ENCODE measurements around the gene COL6A2.
A peak's percentile ranks its signal among the peaks of the same experiment; 100 is the strongest.
"Not testable (repeated sequence)": the region's sequence is repeated elsewhere in the genome, so short reads cannot be mapped to it uniquely, and the experiment has no call there.

COL6A2 gene

GRCh38 chr21:46054451-46054881, 43.4 kb upstream of the COL6A2 start:
- no peaks in the 10 kb centered on the region for H3K27me3 ChIP-seq (ENCODE audit: control insufficient read depth in 2 of 2, insufficient read depth in 2 of 2, low read length in 2 of 2)
- no peak overlapping the region for H3K9ac ChIP-seq (ENCODE audit: low read depth in 1 of 2, low read length in 2 of 2)
- no peaks in the 10 kb centered on the region for H3K9me3 ChIP-seq (ENCODE audit: control insufficient read depth in 2 of 2, low read length in 2 of 2)
- peaks cover 0 to 11% of the 10 kb centered on the region in 2 donors for H3K4me1 ChIP-seq (ENCODE audit: control insufficient read depth in 2 of 2, insufficient read depth in 2 of 2, low read length in 2 of 2)
- H3K36me3 ChIP-seq (ENCODE audit: control insufficient read depth in 2 of 2, insufficient read depth in 2 of 2, low read length in 2 of 2) = no peaks in the 10 kb centered on the region
- peak overlapping the region in 1 of 2 donors; percentile 84 for H3K27ac ChIP-seq (ENCODE audit: low read depth in 2 of 2, low read length in 2 of 2)
- no peak overlapping the region for H3K4me3 ChIP-seq (ENCODE audit: low read length in 2 of 2)

GRCh38 chr21:46055863-46056281, 42.0 kb upstream of the COL6A2 start:
- H3K9ac ChIP-seq (ENCODE audit: low read depth in 1 of 2, low read length in 2 of 2) = peak overlapping the region; percentile 41 to 53
- H3K27me3 ChIP-seq (ENCODE audit: control insufficient read depth in 2 of 2, insufficient read depth in 2 of 2, low read length in 2 of 2) = no peaks in the 10 kb centered on the region
- no peaks in the 10 kb centered on the region for H3K9me3 ChIP-seq (ENCODE audit: control insufficient read depth in 2 of 2, low read length in 2 of 2)
- H3K36me3 ChIP-seq (ENCODE audit: control insufficient read depth in 2 of 2, insufficient read depth in 2 of 2, low read length in 2 of 2) = no peaks in the 10 kb centered on the region
- no peak overlapping the region for H3K4me3 ChIP-seq (ENCODE audit: low read length in 2 of 2)
- H3K4me1 ChIP-seq (ENCODE audit: control insufficient read depth in 2 of 2, insufficient read depth in 2 of 2, low read length in 2 of 2) = peaks cover 0 to 4% of the 10 kb centered on the region in 2 donors
- H3K27ac ChIP-seq (ENCODE audit: low read depth in 2 of 2, low read length in 2 of 2) = peak overlapping the region; percentile 76 to 84

GRCh38 chr21:46056450-46056903, 41.4 kb upstream of the COL6A2 start:
- H3K4me3 ChIP-seq (ENCODE audit: low read length in 2 of 2) = no peak overlapping the region
- no peaks in the 10 kb centered on the region for H3K27me3 ChIP-seq (ENCODE audit: control insufficient read depth in 2 of 2, insufficient read depth in 2 of 2, low read length in 2 of 2)
- H3K9ac ChIP-seq (ENCODE audit: low read depth in 1 of 2, low read length in 2 of 2) = peak overlapping the region; percentile 41 to 53
- H3K27ac ChIP-seq (ENCODE audit: low read depth in 2 of 2, low read length in 2 of 2) = peak overlapping the region; percentile 76 to 88
- no peaks in the 10 kb centered on the region for H3K9me3 ChIP-seq (ENCODE audit: control insufficient read depth in 2 of 2, low read length in 2 of 2)
- no peaks in the 10 kb centered on the region for H3K36me3 ChIP-seq (ENCODE audit: control insufficient read depth in 2 of 2, insufficient read depth in 2 of 2, low read length in 2 of 2)
- peaks cover 0 to 4% of the 10 kb centered on the region in 2 donors for H3K4me1 ChIP-seq (ENCODE audit: control insufficient read depth in 2 of 2, insufficient read depth in 2 of 2, low read length in 2 of 2)

GRCh38 chr21:46057111-46057709, 40.7 kb upstream of the COL6A2 start:
- H3K9ac ChIP-seq (ENCODE audit: low read depth in 1 of 2, low read length in 2 of 2) = peak overlapping the region in 1 of 2 donors; percentile 39

GRCh38 chr21:46057710-46058241, 40.1 kb upstream of the COL6A2 start:
- H3K4me1 ChIP-seq (ENCODE audit: control insufficient read depth in 2 of 2, insufficient read depth in 2 of 2, low read length in 2 of 2) = peaks cover 0 to 4% of the 10 kb centered on the region in 2 donors
- peak overlapping the region; percentile 76 to 88 for H3K27ac ChIP-seq (ENCODE audit: low read depth in 2 of 2, low read length in 2 of 2)
- no peak overlapping the region for H3K4me3 ChIP-seq (ENCODE audit: low read length in 2 of 2)

More at GRCh38 chr21:46057111-46057709, 40.7 kb upstream of the COL6A2 start:
- Histone ChIP-seq H3K27ac (ENCODE audit: low read depth in 2 of 2, low read length in 2 of 2) (peak overlapping the region; percentile 76 to 88), H3K4me3 (ENCODE audit: low read length in 2 of 2) (no peak overlapping the region), H3K4me1 (ENCODE audit: control insufficient read depth in 2 of 2, insufficient read depth in 2 of 2, low read length in 2 of 2) (peaks cover 0 to 4% of the 10 kb centered on the region in 2 donors), H3K27me3 (ENCODE audit: control insufficient read depth in 2 of 2, insufficient read depth in 2 of 2, low read length in 2 of 2) (no peaks in the 10 kb centered on the region), H3K36me3 (ENCODE audit: control insufficient read depth in 2 of 2, insufficient read depth in 2 of 2, low read length in 2 of 2) (no peaks in the 10 kb centered on the region), H3K9me3 (ENCODE audit: control insufficient read depth in 2 of 2, low read length in 2 of 2) (no peaks in the 10 kb centered on the region)

GRCh38 chr21:46058431-46059145, 39.3 kb upstream of the COL6A2 start:
- Histone ChIP-seq H3K27me3 (ENCODE audit: control insufficient read depth in 2 of 2, insufficient read depth in 2 of 2, low read length in 2 of 2) (no peaks in the 10 kb centered on the region), H3K36me3 (ENCODE audit: control insufficient read depth in 2 of 2, insufficient read depth in 2 of 2, low read length in 2 of 2) (no peaks in the 10 kb centered on the region), H3K9ac (ENCODE audit: low read depth in 1 of 2, low read length in 2 of 2) (no peak overlapping the region), H3K9me3 (ENCODE audit: control insufficient read depth in 2 of 2, low read length in 2 of 2) (peaks cover 0 to 2% of the 10 kb centered on the region in 2 donors), H3K4me3 (ENCODE audit: low read length in 2 of 2) (no peak overlapping the region), H3K27ac (ENCODE audit: low read depth in 2 of 2, low read length in 2 of 2) (no peak overlapping the region), H3K4me1 (ENCODE audit: control insufficient read depth in 2 of 2, insufficient read depth in 2 of 2, low read length in 2 of 2) (peaks cover 0 to 4% of the 10 kb centered on the region in 2 donors)

More at GRCh38 chr21:46057710-46058241, 40.1 kb upstream of the COL6A2 start:
- Histone ChIP-seq H3K9me3 (ENCODE audit: control insufficient read depth in 2 of 2, low read length in 2 of 2) (peaks cover 0 to under 1% of the 10 kb centered on the region in 2 donors), H3K36me3 (ENCODE audit: control insufficient read depth in 2 of 2, insufficient read depth in 2 of 2, low read length in 2 of 2) (no peaks in the 10 kb centered on the region), H3K9ac (ENCODE audit: low read depth in 1 of 2, low read length in 2 of 2) (no peak overlapping the region), H3K27me3 (ENCODE audit: control insufficient read depth in 2 of 2, insufficient read depth in 2 of 2, low read length in 2 of 2) (no peaks in the 10 kb centered on the region)

GRCh38 chr21:46059195-46059594, 38.7 kb upstream of the COL6A2 start:
- Histone ChIP-seq H3K4me1 (ENCODE audit: control insufficient read depth in 2 of 2, insufficient read depth in 2 of 2, low read length in 2 of 2) (peaks cover 0 to 4% of the 10 kb centered on the region in 2 donors), H3K4me3 (ENCODE audit: low read length in 2 of 2) (no peak overlapping the region), H3K9ac (ENCODE audit: low read depth in 1 of 2, low read length in 2 of 2) (no peak overlapping the region), H3K9me3 (ENCODE audit: control insufficient read depth in 2 of 2, low read length in 2 of 2) (peaks cover 0 to 2% of the 10 kb centered on the region in 2 donors), H3K36me3 (ENCODE audit: control insufficient read depth in 2 of 2, insufficient read depth in 2 of 2, low read length in 2 of 2) (no peaks in the 10 kb centered on the region), H3K27me3 (ENCODE audit: control insufficient read depth in 2 of 2, insufficient read depth in 2 of 2, low read length in 2 of 2) (no peaks in the 10 kb centered on the region), H3K27ac (ENCODE audit: low read depth in 2 of 2, low read length in 2 of 2) (no peak overlapping the region)

GRCh38 chr21:46059711-46060455, 38.0 kb upstream of the COL6A2 start:
- H3K27me3 ChIP-seq (ENCODE audit: control insufficient read depth in 2 of 2, insufficient read depth in 2 of 2, low read length in 2 of 2); H3K9ac ChIP-seq (ENCODE audit: low read depth in 1 of 2, low read length in 2 of 2); H3K9me3 ChIP-seq (ENCODE audit: control insufficient read depth in 2 of 2, low read length in 2 of 2); H3K4me3 ChIP-seq (ENCODE audit: low read length in 2 of 2); H3K4me1 ChIP-seq (ENCODE audit: control insufficient read depth in 2 of 2, insufficient read depth in 2 of 2, low read length in 2 of 2); H3K36me3 ChIP-seq (ENCODE audit: control insufficient read depth in 2 of 2, insufficient read depth in 2 of 2, low read length in 2 of 2): not testable (repeated sequence)
- H3K27ac ChIP-seq (ENCODE audit: low read depth in 2 of 2, low read length in 2 of 2) = peak overlapping the region; percentile 66 to 76

GRCh38 chr21:46060596-46061061, 37.3 kb upstream of the COL6A2 start:
- Histone ChIP-seq H3K9me3 (ENCODE audit: control insufficient read depth in 2 of 2, low read length in 2 of 2) (peaks cover 0 to 2% of the 10 kb centered on the region in 2 donors), H3K4me1 (ENCODE audit: control insufficient read depth in 2 of 2, insufficient read depth in 2 of 2, low read length in 2 of 2) (peaks cover 3 to 4% of the 10 kb centered on the region in 2 donors), H3K27me3 (ENCODE audit: control insufficient read depth in 2 of 2, insufficient read depth in 2 of 2, low read length in 2 of 2) (no peaks in the 10 kb centered on the region), H3K4me3 (ENCODE audit: low read length in 2 of 2) (no peak overlapping the region), H3K9ac (ENCODE audit: low read depth in 1 of 2, low read length in 2 of 2) (no peak overlapping the region), H3K27ac (ENCODE audit: low read depth in 2 of 2, low read length in 2 of 2) (peak overlapping the region; percentile 66 to 76), H3K36me3 (ENCODE audit: control insufficient read depth in 2 of 2, insufficient read depth in 2 of 2, low read length in 2 of 2) (no peaks in the 10 kb centered on the region)
